Upper lobe of left lung (tissue), 6 donors: ENCODE data around the gene SGMS1. TPM values are rescaled to one million over a fixed set of nuclear protein-coding genes. Genes with fewer than 3 reads are reported as not detected.

Source experiments
- ATAC-seq, 2 donors: fragments of 200-7000 bp; cut with Tn5 transposase; one replicate each; pipeline ENCODE4 v1.9.1; 2022; ENCODE audit warnings: mild to moderate bottlenecking in 2 of 2, moderate library complexity in 2 of 2; ENCODE audit not compliant: low FRiP score in 2 of 2
- DNase-seq, 2 donors: peaks; one replicate each; pipeline ENCODE4 v3.0.0-alpha.2; 2019 to 2020
- H3K27ac ChIP-seq, 4 donors: fragments of 200-600 bp; sonication (generic); one replicate each; pipeline ENCODE4 v1.5.1; 2016 to 2019
- H3K27me3 ChIP-seq, 4 donors: fragments of 200-600 bp; sonication (generic); one replicate each; pipeline ENCODE4 v1.5.1; 2017 to 2019
- H3K36me3 ChIP-seq, 4 donors: fragments of 200-600 bp; sonication (generic); one replicate each; pipeline ENCODE4 v1.5.1; 2016 to 2019
- H3K4me1 ChIP-seq, 4 donors: fragments of 200-600 bp; sonication (generic); one replicate each; pipeline ENCODE4 v1.5.1; 2018 to 2019
- H3K4me3 ChIP-seq, 4 donors: fragments of 200-600 bp; sonication (generic); one replicate each; pipeline ENCODE4 v1.5.1; 2017 to 2019; ENCODE audit warnings: mild to moderate bottlenecking in 2 of 4, moderate library complexity in 1 of 4
- H3K9me3 ChIP-seq, 4 donors: fragments of 200-600 bp; sonication (generic); one replicate each; pipeline ENCODE4 v1.5.1; 2018 to 2019
- EP300 ChIP-seq, 4 donors: sonication (generic); formaldehyde crosslinking; IDR thresholded peaks; one replicate each; pipeline ENCODE4 v1.5.1; 2017; ENCODE audit warnings: antibody characterized with exemption in 4 of 4, control low read depth in 2 of 4
- POLR2A ChIP-seq, 4 donors: fragments of 450-650 bp; IDR thresholded peaks; one replicate each; pipeline ENCODE4 v1.5.1; 2016 to 2017; ENCODE audit warnings: antibody characterized with exemption in 4 of 4, mild to moderate bottlenecking in 2 of 4
- POLR2AphosphoS5 ChIP-seq, 2 donors: sonication (generic); formaldehyde crosslinking; IDR thresholded peaks; one replicate each; pipeline ENCODE4 v1.5.1; 2017; ENCODE audit warnings: antibody characterized with exemption in 2 of 2
- WGBS, 2 donors: methylation state at CpG; one replicate each; pipeline ENCODE4 v1.1.5; 2017 to 2018; 5-methylcytosine and 5-hydroxymethylcytosine counted together
- total RNA-seq, 6 donors: library from RNA; depleted of rRNA in 4 of 6; stranded (reverse); fragments of >200 nt in 4 of 6; gene quantifications; one replicate each; pipeline versions ENCODE4 v1.1.0 to v1.2.1, GENCODE V29; 2016 to 2021
- TF ChIP-seq, protein P1 (sequence below), 6 experiments: fragments of 450-650 bp in 4 of 6; fragments of 200-600 bp in 2 of 6; sonication (generic) in 2 of 6; IDR thresholded peaks; one replicate each; pipeline ENCODE4 v1.5.1; 2016 to 2019; ENCODE audit warnings: antibody characterized with exemption in 6 of 6
- donor health status: DM: no; HTN: no; CAD: no; lungs with moderate emphysema.
- donor health status: DM: no; HTN: yes; CAD: no; lungs with severe emphysema.

Gene SGMS1
- total RNA-seq, 6 donors from 2014 or later, result 66.7 to 230 (median 173) TPM

DNA sequence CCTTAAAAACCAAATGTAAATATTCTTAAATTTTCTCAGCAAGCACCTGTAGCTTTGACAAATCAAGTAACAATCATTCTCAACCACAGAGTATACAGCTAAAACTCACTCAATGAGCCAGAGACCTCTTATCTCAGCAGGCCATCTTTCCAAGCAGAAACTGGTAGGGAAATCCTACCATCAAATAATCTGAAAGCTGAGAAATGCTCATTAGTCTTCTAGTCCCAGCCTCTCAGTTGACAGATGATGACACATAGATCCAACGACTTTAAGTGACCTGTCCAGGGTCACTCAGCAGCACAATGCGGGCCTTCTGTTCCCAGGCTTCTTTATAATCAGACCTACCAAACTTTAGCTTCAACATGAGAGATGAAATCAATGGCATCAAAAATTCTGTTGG is 184.6 kb downstream of the SGMS1 start:
- Histone ChIP-seq H3K4me3 (no peak overlapping the region), H3K4me1 (no peaks in the 10 kb centered on the region), H3K36me3 (no peaks in the 10 kb centered on the region), H3K27ac (no peak overlapping the region), H3K9me3 (no peaks in the 10 kb centered on the region), H3K27me3 (no peaks in the 10 kb centered on the region)
- 78 to 83% methylated on average over 2 of the region's 2 CpGs for WGBS, 2 donors
- no peak for TF ChIP-seq EP300 (IDR thresholded peaks at IDR 0.05)
- TF ChIP-seq POLR2A (IDR thresholded peaks at IDR 0.05), result no peak
- TF ChIP-seq, protein P1, sequence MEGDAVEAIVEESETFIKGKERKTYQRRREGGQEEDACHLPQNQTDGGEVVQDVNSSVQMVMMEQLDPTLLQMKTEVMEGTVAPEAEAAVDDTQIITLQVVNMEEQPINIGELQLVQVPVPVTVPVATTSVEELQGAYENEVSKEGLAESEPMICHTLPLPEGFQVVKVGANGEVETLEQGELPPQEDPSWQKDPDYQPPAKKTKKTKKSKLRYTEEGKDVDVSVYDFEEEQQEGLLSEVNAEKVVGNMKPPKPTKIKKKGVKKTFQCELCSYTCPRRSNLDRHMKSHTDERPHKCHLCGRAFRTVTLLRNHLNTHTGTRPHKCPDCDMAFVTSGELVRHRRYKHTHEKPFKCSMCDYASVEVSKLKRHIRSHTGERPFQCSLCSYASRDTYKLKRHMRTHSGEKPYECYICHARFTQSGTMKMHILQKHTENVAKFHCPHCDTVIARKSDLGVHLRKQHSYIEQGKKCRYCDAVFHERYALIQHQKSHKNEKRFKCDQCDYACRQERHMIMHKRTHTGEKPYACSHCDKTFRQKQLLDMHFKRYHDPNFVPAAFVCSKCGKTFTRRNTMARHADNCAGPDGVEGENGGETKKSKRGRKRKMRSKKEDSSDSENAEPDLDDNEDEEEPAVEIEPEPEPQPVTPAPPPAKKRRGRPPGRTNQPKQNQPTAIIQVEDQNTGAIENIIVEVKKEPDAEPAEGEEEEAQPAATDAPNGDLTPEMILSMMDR (IDR thresholded peaks at IDR 0.05), result no peak
- no peak for TF ChIP-seq POLR2AphosphoS5 (IDR thresholded peaks at IDR 0.05)
- no peak for ATAC-seq
- DNase-seq, result no peak

DNA sequence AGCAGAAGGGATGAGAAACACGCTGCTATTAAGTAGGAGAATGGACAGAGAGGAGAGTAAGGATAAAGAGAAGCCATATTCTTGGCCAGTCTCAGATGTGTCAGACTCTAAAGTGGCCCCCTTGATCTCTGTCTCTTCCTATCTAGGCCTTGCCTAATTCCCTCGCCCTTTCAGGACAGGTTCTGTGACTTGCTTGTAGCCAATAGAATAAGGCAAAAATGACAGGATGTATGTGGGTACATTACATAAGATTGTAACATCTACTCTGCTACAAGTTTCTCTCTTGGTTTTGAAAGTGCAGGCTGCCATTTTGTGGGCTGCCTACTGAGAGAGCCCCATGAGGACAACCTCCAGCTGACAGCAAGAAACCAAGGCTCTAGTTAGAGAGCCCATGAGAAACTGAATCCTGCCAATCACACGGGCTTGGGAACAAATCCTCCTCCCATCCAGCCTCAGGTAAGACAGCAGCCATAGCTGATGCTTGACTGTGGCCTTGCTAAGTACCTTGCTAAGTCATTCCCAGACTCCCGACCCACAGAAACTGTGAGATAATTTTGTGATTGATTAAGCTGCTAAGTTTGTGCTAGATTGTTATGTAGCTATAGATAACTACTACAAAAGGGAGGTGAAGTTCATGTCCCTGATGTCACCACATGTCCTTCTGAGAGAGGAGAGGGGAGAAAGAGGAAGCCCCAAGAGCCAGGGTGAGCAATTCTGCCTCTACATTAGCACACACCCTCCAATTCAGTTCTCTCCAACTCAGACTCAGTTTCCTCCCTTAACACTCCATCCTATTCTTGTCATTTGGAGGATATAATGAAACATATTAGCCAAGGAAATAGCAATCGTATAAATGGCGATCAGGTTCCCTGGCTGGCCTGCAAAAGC is 185.5 kb downstream of the SGMS1 start:
- DNase-seq, result no peak
- Histone ChIP-seq H3K36me3 (no peaks in the 10 kb centered on the region), H3K4me3 (no peak overlapping the region), H3K4me1 (no peaks in the 10 kb centered on the region), H3K27ac (no peak overlapping the region), H3K9me3 (no peaks in the 10 kb centered on the region), H3K27me3 (no peaks in the 10 kb centered on the region)
- TF ChIP-seq POLR2A (IDR thresholded peaks at IDR 0.05), result no peak
- TF ChIP-seq EP300 (IDR thresholded peaks at IDR 0.05), result no peak
- TF ChIP-seq, protein P1 (IDR thresholded peaks at IDR 0.05), result no peak
- TF ChIP-seq POLR2AphosphoS5 (IDR thresholded peaks at IDR 0.05), result no peak
- WGBS, 2 donors, result 90 to 93% methylated on average over 6 of the region's 6 CpGs
- peak in 1 of 2 donors; percentile 34 for ATAC-seq

DNA sequence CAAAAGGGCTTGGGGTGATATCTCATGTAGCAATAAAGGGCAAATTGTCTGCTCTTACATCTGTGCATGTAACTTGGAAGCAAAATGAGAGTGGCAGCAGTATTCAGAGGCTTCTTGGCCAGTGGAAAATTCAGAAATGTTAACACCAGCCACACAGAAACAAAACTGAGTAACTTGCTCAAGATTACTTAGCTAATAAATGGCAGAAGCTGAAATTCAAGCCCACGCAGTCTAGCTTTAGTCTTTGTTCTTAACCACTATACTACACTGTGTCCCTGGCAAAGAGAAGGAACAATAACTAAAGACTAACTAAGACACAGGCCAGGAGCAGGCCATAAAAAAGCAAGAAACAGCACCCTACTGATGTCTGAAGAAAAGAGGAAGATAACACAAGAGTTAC is 186.5 kb downstream of the SGMS1 start:
- Histone ChIP-seq H3K4me1 (peaks cover 0 to 2% (median 2%) of the 10 kb centered on the region in 4 donors), H3K9me3 (no peaks in the 10 kb centered on the region), H3K27ac (no peak overlapping the region), H3K36me3 (no peaks in the 10 kb centered on the region), H3K27me3 (no peaks in the 10 kb centered on the region), H3K4me3 (no peak overlapping the region)
- TF ChIP-seq EP300 (IDR thresholded peaks at IDR 0.05), result no peak
- TF ChIP-seq, protein P1 (IDR thresholded peaks at IDR 0.05), result no peak
- no peak for TF ChIP-seq POLR2AphosphoS5 (IDR thresholded peaks at IDR 0.05)
- TF ChIP-seq POLR2A (IDR thresholded peaks at IDR 0.05), result no peak
- DNase-seq, result no peak
- peak; percentile 15 to 72 for ATAC-seq
- 93% methylated on average over 1 of the region's 1 CpG for WGBS, 2 donors

DNA sequence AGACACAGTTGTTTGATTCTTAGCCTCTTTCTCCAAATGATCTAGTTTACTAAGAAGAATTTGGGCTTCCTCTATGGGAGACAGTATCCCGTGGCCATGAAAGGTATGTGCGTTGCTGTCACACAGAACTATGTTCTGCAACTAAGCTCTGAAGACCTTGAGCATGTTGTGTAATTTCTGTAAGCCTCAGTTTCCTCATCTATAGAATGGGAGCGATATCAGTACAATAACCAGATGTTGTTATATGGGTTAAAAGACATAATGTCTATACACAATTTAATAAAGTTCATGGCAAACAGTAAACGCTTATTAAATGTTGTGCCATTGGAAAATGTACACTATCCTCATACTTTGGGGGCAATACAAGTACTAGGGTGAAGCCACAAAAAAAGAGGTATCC is 187.0 kb downstream of the SGMS1 start:
- H3K9me3 ChIP-seq, result no peaks in the 10 kb centered on the region
- peaks cover 0 to 6% (median 6%) of the 10 kb centered on the region in 4 donors for H3K4me1 ChIP-seq
- H3K36me3 ChIP-seq, result no peaks in the 10 kb centered on the region
- DNase-seq (no peak), ATAC-seq (no peak)
- H3K27ac ChIP-seq, result no peak overlapping the region
- H3K4me3 ChIP-seq, result no peak overlapping the region
- TF ChIP-seq POLR2A (IDR thresholded peaks at IDR 0.05), result no peak
- no peak for TF ChIP-seq POLR2AphosphoS5 (IDR thresholded peaks at IDR 0.05)
- no peak for TF ChIP-seq EP300 (IDR thresholded peaks at IDR 0.05)
- TF ChIP-seq, protein P1 (IDR thresholded peaks at IDR 0.05), result no peak
- no peaks in the 10 kb centered on the region for H3K27me3 ChIP-seq
- 93% methylated on average over 4 of the region's 4 CpGs for WGBS, 2 donors
